Measurements from ENCODE around the gene C19orf25.

DNA sequence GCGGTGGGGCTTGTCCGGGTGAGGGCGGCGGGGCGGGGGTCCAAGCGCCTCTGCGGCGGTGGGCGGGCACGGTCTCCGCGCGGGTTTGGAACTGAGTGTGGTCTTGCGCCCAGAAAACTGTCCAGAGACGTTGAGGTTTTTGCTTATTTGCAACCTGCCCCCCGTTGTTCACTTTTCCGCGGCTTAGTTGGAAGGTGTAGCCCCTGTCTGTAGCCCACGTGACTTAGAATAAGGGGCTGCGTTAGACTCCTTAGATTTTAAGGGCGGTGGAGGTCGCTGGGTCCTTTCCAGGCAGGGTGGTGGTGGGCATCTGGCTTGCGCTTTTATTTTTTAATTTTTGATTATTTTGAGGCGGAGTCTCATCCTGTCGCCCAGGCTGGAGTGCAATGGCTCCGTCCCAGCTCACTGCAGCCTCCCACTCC is 40.1 kb downstream of the C19orf25 start:
- TF ChIP-seq, protein P1, sequence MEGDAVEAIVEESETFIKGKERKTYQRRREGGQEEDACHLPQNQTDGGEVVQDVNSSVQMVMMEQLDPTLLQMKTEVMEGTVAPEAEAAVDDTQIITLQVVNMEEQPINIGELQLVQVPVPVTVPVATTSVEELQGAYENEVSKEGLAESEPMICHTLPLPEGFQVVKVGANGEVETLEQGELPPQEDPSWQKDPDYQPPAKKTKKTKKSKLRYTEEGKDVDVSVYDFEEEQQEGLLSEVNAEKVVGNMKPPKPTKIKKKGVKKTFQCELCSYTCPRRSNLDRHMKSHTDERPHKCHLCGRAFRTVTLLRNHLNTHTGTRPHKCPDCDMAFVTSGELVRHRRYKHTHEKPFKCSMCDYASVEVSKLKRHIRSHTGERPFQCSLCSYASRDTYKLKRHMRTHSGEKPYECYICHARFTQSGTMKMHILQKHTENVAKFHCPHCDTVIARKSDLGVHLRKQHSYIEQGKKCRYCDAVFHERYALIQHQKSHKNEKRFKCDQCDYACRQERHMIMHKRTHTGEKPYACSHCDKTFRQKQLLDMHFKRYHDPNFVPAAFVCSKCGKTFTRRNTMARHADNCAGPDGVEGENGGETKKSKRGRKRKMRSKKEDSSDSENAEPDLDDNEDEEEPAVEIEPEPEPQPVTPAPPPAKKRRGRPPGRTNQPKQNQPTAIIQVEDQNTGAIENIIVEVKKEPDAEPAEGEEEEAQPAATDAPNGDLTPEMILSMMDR (conservative IDR thresholded peaks at IDR 0.05 in 1 of 2, IDR thresholded peaks at IDR 0.05 in 1 of 2; ENCODE audit: low read depth in 1 of 2, low read length in 2 of 2), result no peak
- TF ChIP-seq EZH2 (IDR thresholded peaks at IDR 0.05; ENCODE audit: low read length, missing control alignments), result no peak
